PC-3 (cell line): ENCODE results near the gene PHC2.

Experiments used
- EZH2 ChIP-seq: fragments of 300-600 bp; sonication (generic); IDR thresholded peaks from one replicate; pipeline ENCODE4 v1.6.1; 2017; ENCODE audit warnings: antibody characterized with exemption, mild to moderate bottlenecking, low read length; ENCODE audit not compliant: unreplicated experiment
- TF ChIP-seq, protein P1 (sequence below): fragments of 300-600 bp; sonication (generic); conservative IDR thresholded peaks from 2 replicates; pipeline ENCODE4 v1.5.1; 2017; ENCODE audit warnings: antibody characterized with exemption, low read depth, mild to moderate bottlenecking, low read length

DNA sequence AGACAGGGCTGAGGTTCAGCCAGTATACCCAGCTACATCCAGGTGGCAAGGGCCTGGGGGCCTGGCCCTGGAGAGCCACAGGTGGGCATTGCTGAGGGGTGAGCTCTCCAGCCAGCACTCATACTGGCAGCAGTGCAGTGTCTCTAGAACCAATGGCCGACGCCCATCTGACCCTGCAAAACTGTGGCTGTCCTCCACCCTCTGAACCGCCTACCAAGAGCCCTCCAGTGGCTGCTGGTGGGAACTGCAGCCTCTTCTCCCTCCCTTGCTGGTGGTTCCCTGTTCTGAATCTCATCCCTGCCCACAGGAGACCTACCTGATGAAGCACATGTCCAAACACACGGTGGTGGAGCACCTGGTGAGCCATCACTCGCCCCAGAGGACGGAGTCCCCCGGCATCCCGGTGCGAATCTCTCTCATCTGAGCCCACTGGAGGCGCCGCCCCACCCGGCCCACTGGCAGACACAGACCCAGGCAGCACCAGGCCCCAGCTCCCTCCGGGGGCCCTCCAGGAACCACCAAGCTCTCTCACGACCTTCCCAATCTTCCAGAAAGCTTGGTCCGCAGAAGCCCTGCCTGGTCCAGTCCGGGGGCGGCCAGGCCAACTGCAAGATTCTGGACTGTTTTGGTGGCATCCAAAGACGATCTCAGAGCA, 132.1 kb downstream of the PHC2 start:
- no peak for TF ChIP-seq EZH2
- TF ChIP-seq, protein P1, sequence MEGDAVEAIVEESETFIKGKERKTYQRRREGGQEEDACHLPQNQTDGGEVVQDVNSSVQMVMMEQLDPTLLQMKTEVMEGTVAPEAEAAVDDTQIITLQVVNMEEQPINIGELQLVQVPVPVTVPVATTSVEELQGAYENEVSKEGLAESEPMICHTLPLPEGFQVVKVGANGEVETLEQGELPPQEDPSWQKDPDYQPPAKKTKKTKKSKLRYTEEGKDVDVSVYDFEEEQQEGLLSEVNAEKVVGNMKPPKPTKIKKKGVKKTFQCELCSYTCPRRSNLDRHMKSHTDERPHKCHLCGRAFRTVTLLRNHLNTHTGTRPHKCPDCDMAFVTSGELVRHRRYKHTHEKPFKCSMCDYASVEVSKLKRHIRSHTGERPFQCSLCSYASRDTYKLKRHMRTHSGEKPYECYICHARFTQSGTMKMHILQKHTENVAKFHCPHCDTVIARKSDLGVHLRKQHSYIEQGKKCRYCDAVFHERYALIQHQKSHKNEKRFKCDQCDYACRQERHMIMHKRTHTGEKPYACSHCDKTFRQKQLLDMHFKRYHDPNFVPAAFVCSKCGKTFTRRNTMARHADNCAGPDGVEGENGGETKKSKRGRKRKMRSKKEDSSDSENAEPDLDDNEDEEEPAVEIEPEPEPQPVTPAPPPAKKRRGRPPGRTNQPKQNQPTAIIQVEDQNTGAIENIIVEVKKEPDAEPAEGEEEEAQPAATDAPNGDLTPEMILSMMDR, result peak; percentile 84
